SKM-1 treated with dmso at 0.1 percent for 144 hours (cell line): ENCODE results near the gene TCHP.
"Not testable (repeated sequence)": the region's sequence is repeated elsewhere in the genome, so short reads cannot be mapped to it uniquely, and the experiment has no call there.

Source experiments
- DNase-seq: peaks from one replicate; lab custom pipeline; 2025; ENCODE audit not compliant: unreplicated experiment; lab: John Stamatoyannopoulos, UW

TCHP gene

DNA sequence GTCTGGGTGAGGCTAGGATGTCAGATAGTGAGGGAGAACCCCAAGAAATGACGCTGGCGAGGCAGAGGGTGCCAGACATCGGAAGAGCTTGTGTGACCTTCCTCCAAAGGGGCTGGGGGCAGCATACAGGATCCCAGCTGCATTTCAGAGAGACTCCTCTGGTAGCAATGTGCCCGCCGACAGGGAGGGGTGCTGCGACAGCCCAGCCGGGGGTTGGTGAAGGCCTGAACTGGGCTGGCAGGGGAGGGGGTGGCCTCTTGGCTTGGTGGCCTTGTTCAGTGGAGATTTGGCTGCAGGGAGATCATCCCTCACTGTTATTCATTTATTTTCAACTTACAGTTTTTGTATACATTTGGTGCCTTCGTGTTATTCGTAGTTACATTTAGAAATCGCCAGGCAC lies 5.2 kb downstream of the TCHP start:
- DNase-seq = no peak

DNA sequence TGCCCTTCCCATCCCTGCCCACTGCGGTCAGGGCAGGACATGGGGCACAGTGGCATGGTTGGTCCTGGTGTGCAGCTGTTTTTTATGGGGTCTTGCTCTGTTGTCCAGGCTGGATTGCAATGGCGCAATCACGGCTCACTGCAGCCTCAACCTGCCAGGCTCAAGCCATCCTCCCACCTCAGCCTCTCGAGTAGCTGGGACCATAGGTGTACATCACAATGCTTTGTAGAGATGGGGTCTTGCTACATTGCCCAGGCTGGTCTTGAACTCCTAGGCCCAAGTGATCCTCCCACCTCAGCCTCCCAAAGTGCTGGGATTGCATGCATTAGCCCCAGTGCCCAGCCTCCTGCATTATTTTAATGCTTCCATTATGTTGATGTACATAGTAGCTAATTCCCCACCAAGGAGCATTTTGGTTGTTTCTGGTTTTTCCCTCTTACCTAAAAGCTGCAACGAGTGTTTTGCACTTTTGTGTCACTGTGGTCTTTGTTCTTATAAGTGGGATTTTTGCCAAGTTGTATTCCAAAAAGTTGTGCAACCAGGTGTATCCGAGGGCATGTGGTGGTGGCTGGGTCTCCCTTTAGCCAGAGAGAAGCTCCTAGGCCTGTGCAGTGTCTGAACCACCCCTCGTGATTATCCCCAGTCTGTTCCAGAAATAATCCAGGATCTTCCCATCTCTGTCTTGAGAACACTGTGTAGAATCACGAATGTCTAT lies 10.3 kb downstream of the TCHP start:
- DNase-seq = no peak

DNA sequence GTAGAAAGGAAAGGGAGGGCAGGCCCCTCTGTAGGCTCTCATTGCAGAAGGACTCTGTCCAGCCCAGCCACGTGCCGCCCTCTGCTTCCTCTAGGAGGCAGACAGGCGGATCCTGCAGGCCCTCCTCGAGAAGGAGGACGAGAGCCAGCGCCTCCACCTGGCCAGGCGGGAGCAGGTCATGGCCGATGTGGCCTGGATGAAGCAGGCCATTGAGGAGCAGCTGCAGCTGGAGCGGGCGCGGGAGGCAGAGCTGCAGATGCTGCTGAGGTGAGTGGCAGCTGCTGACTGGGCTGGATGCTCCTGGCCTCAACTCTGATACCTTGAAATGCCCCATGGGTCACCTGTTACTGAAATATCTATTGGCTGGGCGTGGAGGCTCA lies 10.9 kb downstream of the TCHP start:
- peak; percentile 24 for DNase-seq

DNA sequence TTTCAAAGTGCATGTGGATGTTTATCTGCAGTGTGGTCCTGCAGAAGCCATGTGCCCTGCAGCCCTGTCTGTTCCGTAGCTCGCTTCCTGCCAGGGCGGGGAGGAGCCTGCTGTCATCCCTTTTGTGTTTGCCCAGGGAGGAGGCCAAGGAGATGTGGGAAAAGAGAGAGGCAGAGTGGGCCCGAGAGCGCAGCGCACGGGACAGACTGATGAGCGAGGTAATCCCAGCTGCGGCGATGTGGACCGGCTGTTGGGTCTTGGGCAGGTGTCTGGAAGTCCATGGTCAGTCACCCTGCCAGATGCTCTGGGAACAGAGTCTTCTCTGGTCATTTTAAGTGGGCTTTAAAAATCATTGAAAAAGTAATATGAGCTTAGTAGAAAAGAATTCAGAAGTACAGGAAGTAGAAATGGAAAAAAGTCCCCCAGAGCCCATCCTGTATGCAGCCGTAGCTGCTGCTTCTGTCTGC lies 12.8 kb downstream of the TCHP start:
- no peak for DNase-seq

DNA sequence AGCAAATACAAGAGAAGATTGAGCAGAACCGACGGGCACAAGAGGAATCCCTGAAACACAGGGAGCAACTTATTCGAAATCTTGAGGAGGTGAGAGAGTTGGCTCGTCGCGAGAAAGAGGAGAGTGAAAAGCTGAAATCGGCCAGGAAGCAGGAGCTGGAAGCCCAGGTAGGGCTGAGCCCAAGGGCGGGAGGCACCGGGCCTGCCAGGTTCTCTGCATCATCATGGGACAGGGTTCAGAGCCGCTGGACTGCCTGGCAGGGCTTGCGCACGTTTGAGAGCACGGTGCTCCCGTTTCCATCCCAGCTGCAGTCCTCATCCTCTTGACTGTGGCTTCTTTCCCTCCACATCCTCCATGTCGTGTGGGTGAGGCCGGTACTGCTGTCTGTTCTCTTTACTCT lies 14.4 kb downstream of the TCHP start:
- no peak for DNase-seq

DNA sequence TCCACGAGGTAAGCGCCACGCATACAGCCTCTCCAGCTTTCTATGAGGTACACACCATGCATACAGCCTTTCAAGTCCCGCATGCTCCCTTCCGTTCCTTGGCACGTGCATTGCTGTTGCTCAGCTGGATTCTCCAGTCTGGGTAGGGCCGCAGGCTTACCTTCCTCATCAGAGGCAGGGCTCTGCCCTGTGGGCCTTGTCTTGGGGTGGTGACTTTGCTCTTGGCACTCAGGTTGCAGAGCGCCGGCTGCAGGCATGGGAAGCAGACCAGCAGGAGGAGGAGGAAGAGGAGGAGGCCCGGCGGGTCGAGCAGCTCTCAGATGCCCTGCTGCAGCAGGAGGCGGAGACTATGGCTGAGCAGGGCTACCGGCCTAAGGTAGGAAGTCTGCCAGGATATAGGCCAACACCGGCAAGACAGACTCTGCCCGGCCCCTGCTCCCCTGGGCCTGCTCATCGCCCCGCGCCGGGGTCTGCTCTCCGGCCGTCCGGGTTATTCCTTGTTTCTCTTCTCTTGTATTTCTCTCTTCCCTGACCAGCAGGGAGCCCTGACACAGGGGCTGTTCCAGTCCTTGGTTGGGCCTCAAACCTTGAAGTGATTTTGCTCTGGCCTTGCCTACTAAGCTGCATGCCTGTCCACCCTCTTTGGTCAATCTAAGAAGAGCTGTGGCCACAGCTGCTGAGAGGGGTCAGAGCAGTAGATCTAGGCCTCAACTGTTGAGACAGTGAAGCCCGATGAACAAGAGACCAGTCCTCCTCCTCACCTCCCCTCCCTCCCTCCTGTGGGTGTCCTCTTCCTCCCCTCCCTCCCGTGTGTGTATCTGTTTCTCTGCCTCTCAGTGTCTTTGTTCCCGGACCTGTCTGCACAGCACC lies 15.3 kb downstream of the TCHP start:
- DNase-seq = no peak

DNA sequence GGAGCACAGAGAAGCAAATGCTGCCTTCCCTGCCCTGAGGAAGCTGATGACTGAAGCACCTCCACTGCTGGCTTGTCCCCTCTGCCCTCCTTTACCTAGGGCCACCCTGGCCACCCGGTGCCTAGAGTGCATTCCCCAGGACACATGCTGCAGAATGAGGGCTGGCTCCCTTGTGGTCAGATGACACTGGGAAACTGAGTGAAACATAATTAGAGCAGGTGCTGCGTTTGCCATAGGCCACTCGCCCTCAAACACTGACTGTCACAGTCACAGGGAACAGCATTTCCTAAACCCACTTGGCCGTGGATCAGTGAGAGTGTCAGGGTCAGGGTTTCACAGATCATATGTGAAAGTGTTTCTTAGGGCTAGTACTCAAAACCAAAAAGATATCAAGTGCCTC lies 16.0 kb downstream of the TCHP start:
- no peak for DNase-seq

DNA sequence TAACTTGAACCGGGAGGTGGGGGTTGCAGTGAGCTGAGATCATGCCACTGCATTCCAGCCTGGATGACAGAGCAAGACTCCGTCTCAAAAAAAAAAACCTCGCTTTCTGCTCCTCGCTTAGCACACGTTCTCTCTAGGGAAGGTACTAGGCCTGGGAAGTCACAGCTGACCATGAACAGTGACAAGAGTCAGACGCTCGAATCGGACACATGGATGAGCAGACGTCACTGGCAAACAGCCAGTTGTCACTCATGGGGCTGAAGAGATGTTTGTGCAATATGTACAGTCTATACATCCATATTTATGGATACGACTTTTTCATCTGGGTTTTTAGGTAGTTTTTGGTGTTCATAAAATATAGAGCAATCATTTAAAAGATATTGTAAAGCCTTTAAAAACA lies 19.4 kb downstream of the TCHP start:
- DNase-seq = no peak

DNA sequence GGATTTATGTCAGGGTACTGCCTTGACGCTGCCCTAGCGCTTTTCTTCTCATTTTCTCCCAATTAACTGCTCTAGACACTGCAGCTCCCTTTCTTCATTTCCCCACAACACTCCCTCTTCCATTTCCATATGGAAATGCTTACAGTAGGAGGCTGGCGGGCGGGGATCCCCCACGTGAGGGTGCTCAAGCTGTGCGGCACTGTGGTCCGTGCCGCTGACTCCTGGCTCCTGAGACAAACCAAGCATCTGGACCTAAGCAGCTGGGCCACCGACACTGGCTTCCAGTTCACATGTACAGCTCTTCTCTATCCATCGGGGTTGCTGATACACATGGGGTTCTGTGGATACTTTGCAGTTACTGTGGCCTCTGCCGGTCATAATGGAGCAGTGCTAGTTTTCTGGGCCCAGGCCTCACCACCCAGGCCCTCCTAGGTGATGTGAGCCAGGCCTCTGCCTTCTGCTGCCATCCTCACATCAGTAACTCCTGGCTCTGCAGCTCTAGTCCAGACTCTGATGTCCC lies 20.2 kb downstream of the TCHP start:
- DNase-seq = no peak

DNA sequence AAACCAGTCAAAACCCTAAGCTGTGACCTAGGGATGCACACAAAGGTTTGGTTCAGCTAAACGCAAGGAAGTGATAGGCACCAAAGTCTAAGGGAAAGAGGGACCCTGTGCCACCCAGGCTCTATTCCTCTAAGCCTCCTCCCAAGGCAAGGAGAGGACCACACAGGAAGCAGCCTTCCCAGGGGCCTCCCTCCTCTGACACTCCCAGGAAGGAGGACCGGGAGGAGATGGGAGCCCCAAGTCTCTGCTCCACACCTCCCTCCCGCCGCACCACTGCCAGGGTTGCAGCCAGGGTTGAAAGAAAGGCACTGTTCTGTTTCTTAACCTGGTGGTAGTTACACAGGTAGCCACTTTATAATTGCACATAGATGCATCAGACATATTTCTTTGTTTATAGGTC lies 21.9 kb downstream of the TCHP start:
- no peak for DNase-seq

DNA sequence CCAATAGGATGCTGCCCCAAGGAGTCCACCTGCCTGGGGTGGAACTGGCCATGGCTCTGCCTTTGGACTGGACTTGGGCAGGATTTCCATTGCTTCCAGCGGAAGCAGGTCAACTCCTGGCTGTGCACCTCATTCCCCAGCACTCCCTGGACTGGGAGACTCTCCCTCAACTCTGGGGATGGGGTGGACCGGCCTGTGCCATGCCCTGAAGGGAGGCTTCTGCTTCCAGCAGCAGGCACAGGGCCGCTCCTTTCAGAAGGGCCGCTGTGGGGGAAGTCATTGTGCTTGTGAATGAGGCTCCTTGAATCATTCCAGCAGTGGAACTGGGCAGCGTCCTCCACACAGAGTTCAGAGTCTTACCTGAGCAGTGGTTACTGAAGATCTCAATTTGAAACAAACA lies 23.0 kb downstream of the TCHP start:
- no peak for DNase-seq

DNA sequence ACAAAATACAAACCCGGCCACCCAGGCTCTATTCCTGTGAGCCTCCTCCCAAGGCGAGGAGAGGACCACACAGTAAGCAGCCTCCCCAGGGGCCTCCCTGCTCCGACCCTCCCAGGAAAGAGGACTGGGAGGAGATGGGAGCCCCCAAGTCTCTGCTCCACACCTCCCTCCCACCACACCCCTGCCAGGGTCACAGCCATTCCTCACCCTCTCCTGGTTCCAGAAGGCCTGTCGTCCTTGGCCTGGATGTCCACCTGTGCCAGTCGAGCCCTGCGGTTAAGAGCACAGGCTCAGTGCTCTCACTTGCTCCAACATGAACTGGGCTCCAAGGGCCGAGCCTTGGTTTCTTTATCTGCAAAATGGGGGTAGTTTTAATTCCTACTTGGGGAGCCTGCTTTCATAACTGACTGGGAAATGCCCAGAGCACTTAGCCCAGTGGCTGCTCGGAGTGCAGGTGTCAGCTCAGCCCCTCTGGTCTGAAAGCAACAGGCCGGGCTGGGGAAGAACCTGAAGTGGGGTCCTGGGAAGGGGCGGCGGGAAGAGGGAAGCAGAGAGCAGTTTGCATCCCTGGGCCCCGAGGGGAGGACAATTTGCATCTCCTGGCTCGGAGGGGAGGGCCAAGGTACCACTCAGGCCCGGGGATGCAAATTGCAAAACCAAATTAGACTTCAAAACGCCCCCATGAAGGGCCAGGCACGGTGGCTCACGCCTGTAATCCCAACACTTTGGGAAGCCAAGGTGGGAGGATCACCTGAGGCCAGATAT lies 23.6 kb downstream of the TCHP start:
- DNase-seq = no peak

DNA sequence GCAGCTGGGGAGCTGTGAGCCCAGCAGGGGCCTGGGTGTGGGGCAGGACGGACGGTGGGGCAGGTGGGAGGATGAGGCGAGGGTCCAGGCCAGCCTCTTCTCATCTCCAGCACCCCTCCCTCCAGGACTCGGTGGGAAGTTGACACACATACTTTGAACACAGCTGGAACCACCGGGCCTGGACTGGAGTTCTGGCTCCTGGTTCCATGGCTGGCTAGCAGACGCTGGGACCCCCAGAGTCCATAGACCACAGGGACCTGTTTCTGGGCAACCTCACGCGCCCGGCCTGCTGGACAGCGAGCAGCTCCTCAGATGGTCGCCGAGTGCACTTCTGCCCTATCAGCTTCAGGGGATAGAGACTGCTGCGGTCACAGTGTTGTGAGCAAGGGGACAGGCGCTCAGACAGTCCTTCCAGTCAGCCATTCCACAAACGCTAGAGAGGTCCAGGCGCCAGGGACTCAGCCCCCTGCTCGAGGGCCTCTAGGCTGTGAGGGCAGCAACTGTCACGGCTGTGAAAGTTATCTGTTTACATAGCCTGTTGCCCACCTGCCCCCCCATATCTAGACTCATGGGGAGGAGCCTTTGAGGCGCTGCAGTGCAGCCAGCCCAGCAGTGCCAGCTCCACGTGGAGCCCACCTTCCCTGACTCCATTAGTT lies 25.2 kb downstream of the TCHP start:
- DNase-seq = no peak

DNA sequence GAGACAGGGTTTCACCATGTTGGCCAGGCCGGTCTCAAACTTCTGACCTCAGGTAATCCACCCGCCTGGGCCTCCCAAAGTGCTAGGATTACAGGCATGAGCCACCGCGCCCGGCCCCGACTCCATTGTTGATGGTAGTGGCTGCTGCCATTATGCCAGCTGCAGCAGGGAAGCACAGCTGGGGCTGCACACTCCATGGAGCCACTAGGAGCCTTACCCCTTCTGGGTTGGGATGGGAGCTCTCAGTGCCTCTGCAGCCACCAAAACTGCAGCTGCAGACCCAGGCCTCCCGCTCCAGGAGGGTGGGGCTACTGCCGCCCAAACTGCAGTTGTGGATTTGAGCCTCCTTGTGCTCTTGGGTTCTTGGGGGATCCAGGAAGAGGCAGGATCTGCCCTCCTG lies 25.9 kb downstream of the TCHP start:
- DNase-seq = no peak

DNA sequence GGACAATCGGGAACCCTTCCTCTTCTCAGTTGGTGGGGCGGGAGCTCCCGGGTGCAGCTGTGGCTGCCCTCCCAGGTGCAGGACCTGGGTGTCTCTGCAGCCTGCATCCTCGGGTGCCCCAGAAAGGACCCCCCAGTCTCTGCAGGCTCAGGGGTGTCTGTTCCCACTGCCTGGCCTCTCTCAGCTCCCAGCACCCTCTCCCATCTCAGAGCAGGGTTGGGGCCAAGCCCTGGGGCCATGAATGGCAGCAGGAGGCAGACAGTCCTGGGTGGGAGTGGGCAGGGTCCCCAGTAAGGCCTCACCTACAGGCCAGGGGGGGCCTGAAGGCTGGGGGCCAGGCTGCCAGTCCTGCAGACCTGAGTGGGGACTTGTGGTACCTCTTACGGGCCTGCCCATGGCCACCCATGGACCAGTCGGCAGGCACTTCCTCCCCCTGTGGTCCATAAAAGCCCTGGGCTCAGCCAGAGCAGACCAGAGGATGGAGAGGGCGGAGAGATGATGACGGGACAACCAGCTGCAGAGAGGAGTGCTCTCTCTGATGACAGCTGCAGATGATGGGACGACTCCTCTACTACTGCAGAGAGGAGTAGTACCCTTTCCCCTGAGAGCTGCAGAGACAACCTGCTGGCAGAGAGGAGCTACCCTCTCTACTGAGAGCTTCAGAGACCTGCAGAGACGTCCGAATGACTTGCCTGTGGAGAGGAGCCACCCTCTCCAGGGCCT lies 26.6 kb downstream of the TCHP start:
- no peak for DNase-seq

DNA sequence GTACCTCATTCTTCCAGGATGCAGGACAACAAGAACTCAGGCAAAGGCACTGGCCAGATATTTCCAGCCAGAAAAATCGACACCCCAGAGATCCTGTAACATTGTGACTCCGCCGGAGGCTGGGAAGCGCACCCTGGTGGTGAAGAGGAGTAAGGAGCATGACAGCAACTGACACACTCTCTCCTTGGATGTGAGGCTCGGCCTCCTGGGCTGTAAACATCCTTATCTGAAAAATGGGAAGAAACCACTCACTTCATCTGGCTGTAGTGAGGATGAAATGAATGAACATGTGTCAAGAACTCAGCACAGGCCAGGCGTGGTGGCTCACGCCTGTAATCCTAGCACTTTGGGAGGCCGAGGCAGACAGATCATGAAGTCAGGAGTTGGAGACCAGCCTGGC lies 27.5 kb downstream of the TCHP start:
- DNase-seq = peak; percentile 1

DNA sequence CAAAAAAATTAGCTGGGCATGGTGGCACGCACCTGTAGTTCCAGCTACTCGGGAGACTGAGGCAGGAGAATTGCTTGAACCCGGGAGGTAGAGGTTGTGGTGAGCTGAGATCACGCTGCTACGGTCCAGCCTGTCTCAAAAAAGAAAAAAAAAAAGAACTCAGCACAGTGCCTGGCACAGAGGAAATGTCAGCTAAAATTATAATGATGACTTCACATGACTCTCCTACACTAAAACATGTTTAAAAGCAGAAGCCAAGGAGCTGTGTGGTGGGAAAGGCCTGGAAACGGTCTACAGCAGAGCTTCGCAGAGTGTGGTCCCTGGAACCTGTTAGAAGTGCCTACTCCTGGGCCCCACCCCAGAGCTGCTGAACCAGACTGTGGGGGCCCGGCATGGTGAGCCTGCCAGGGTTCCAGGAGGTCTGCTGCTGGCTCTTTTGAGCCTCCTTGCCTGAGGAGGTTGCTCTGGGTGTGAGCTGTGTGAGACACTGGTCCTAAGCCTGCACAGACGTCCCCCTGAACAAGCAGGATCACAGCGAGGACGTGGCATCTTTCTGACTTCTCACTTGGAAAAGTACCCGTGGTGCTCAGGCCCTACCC lies 28.1 kb downstream of the TCHP start:
- no peak for DNase-seq

DNA sequence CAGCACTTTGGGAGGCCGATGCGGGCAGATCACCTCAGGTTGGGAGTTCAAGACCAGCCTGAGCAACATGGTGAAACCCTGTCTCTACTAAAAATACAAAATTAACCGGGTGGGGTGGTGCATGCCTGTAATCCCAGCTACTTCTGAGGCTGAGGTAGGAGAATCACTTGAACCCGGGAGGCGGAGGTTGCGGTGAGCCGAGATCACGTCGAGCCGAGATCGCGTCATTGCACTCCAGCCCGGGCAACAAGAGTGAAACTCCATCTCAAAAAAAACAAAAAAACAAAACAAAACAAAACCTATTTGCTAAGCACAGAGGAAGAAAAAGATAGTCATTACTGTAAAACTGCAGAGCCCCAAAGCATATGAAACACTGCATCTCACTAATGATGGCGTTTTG lies 29.3 kb downstream of the TCHP start:
- DNase-seq = not testable (repeated sequence)

DNA sequence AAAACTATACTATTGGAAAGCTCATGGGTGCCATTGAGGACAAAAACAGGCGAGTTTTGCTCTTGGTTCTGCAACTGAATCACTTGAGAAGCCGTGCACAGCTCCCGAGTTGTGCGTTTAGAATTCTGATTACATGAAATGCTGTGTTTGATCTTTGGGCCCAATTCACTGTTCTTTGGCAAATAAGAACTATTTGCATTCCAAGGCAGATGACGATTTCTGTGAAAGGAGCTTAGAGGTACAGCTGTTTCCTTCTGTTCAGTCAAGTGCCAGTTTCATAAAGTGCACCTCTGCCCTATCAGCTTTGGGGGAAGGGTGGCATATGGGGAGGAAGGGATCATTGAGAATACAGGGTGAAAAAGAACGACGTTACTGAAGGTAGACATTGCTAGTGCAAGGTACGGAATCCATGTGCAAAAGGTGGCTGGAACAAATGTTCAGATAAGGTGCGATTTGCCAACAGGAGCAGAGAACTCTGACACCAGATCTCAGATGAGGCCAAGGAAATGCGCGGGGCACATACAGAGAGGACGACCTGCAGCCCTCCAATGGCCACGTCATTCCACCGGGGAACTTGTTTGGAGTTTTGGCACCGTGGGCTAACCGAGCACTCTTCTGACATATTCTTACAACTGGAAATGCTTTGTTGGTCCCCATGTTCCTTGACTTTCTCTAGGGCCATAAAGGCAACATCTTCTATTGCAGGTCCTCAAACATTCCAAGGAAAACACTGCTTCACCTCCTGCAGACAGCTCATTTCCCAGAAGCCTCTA lies 30.1 kb downstream of the TCHP start:
- DNase-seq = no peak
